IPS-NIHi7 (cell line): ENCODE measurements around the gene FAM89B.
A peak's percentile ranks its signal among the peaks of the same experiment; 100 is the strongest.
"Not testable (repeated sequence)": the region's sequence is repeated elsewhere in the genome, so short reads cannot be mapped to it uniquely, and the experiment has no call there.

Experiments used
- DNase-seq: peaks from one replicate; pipeline ENCODE4 v3.0.0; 2012; ENCODE audit warnings: mixed read lengths; ENCODE audit errors: extremely low spot score

Gene FAM89B

DNA sequence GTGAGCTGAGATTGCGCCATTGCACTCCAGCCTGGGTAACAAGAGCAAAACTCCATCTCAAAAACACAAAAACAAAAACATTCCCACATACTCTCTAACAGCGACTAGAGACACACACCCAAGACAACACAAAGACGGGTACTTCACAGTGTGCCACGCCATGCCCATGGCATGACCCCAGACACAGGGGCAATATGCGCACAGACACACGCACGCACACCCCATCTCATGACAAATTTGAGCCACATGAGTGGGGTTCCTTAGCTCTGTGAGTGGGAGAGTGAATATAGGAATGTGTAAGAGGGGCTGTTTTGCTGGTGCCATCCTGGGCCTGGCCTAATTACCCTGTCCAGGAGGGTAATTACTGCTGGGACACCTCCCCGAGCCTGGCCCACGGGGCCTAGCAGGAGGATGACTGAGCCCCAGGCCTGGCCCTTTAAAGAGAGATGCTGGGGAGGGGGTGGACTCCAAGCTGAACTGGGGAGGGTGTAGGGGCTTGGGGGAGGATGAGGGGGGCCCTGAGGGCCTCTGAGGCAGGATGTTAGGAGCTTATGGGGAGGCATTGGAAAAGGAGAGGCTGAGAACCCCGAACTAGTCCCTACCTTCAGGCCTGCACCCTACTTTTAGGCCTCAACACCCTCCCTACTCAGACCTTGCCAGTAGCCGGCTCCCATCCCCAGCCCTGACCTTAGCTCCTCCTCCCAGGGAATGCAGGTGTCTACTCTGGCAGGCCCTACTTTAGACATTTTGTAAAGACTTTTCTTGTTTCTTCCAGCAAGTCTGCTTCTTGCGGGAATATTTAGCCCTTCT, 15.7 kb upstream of the FAM89B start:
- no peak for DNase-seq

DNA sequence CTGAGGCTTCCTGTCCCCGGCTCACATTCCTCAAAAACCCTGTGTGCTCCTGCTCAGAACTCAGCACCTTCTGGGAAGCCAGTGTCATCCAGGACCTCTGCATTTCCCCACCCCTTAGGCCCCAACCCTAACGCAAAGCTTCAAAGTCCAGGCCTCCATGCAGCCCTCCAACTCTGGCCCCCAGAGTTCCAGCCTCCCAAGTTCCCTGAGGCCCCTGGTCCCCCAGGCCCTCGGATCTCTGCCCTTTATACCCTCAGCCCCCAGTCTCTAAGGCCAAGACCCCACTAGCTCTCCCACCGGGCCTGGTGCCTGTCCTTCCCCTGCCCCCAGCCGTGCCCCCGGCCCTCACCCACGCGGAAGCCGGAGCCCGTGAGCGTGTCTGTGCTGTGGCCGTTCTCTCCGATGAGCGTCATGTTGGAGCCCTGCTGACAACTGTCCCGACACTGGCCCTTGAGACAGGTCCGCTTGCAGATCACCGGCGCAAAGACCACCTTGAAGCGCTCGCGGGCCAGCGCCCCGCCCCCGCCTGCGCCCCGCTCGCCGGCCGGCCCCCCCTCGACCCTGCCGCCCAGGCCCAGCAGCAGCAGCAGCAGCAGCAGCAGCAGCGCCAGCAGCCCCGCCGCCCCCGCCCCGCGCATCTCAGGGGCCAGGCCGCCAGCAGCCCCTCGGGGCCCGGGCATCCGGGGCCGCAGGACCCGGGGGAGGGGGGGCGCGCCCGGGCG, 14.9 kb upstream of the FAM89B start:
- no peak for DNase-seq

DNA sequence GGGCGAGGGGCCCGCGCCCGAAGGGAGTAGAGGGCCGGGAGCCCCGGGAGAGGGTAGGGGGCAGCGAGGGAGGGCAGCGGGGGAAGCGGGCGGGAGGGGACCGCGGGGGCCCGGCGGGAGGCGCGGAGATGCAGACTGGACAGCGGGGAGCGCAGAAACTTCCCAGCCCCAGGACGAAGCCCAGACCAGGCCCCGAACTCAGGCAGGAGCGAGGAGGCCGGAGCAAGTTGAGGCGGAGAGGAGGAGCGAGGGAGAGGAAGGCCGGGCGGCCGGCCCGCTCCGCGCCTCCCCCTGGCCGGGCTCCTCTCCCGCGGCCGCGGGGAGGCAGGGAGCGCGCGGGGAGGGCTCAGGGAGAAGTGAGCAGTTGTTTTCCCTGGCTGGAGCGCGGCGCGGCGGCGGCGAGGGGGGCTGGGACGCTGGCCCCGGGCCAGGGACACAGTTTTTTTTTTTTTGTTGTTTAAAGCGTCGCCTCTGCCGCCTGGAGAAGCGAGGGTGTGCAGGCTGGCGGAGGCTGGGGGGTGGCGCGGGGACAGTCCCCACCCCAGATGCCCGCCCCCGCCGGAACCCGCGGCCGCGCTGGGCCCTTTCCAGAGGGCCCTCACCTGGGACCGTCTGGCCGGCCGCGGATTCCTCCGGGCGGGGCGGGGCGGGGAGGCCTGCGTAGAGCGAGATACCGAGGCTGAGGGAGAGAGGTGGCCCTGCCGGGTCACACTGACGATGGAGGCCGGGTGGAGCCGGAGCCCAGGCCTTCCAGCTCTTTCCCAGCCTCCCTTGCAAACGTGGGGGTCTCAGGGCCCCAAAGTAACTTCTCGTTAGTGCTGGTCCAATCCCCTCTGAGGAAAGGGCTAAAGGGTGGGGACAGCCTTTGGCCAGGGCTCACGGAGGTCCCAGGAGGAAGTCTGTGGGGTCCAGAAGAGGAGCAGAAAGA, 14.1 kb upstream of the FAM89B start, which contains the start of gene LTBP3:
Gene LTBP3, minus strand, starts transcription at position 358 of the 928 bp plus-strand sequence. CDS start 400 bp downstream, outside the sequence.
- DNase-seq = peak; percentile 68

DNA sequence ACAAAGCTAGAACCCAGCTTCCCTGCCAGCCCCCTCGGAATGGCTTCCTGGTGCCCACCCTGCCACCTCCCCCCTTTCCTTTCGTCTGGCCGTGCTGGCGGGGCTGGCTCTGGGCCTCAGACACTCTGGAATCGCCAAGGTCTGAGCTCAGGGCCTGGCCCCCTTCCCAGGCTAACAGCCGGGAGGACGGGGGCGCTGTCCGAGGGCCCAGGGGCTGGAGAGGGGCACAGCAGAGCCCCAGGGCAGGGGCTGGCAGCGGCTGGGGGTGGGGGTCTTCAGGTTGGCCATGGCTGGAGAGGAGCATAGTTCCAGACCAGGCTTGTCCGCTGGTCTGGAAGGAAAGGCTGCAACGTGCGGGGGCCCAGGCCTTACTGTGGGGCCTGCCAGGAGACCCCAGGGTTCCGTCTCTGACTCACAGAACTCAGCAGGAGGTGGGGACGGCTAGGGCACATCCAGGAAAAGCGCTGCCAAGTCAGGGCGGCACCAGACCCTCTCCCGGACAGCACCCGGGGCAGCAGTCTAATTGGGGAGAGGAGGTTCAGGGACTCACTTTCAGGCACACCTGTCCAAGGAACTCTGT, 13.3 kb upstream of the FAM89B start:
- DNase-seq = no peak

DNA sequence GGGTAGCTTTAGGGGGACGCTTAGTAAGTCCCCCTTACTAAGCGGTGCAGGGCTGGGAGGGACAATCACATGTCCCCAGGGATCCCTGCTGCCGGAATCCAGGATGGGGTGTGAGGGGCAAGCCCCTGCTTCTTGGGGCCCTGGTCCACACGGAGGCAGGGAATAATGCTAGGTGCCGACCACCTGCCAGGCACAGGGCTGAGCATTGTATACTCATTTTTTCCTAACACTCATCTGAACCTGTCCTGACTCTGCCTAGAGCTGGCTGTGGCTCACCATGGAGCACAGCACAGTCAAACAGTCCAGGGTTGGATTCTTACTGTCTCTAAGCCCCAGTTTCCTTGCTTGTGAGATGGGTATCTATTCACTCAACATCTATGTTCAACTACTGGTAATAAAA, 12.8 kb upstream of the FAM89B start:
- DNase-seq = no peak

DNA sequence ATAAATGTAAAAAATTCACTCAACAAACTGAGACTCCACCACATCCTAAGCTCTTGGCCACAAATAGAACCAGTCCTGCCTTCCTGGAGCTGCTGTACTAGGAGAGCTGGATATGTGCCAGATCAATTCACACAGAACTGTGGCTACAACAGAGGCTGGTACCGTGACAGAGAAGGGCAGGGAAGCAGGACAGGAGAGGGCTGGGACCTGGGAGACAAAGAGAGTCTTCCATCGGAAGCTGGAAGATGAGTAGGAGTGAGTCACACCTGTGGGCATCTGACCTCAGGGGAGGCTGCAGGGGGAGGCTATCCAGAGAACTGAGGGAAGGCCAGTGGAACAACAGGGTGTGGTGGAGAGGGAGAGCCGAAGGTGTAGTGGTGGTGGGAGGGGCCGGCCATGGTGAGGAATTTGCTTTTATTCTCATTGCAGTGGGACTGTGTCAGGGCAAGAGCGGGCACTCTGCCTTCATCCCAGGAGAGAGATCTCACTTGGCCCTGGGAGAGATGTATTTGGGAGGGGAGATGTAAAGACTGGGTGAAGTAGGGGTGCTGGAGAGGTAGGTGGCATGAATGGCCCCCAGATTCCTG, 12.3 kb upstream of the FAM89B start:
- no peak for DNase-seq

DNA sequence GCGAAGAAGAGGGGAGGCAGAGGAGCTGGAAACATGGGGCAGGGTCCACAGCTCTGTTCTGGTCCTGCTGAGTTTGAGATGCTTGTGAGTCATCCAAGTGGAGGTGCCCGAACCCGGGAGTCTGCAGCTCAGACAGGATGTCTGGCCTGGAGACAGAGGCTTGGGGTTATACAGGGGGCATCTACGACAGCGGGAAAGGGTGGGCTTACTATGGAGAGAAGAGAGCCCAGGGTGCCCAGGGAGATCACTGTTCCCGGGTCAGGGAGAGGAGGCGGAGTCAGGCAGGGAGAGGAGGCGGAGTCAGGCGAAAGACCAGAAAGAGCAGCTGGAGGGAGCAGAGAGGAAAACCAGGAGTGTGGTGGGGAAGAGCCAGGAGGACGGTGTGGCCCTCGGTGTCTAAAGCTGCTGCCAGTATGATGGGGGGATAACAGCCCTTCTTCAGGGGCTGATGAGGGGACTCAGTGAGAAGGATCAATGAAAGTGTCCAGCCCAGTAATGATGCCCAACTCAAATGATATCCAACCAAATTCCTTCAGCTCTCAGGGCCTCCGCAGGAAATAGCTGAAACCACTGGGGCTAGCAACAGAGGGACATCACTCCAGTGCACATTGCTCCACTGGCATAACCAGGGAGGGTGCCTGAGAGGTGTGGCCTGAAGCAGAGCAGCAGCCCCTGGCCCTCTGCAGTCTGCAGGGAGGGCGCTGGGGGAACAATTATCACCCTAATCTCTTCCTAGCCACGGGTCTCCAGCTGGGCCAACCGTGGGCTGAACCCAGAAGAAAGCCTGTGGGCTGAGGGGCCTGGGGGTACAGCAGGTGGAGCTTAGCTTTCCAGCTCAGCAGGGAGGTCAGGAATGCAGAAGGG, 11.6 kb upstream of the FAM89B start:
- DNase-seq = peak; percentile 71

DNA sequence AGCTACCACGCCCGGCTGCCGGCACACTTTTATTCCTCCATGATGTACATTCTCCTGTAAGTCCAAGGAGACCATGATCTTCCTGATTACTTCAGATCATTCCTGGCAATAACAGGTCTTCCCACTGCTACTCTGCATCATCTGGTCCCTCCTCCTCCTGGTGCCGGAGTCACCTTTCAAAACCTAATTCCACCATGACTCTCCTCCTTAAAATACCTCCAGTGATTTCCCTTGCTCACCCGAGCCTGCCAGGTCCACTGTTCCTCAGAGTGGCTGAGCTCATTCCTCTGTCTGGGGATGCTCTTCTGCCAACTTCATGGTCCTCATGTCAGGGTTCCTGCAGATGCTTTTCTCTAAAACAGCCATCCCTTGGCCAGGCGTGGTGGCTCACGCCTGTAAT, 10.3 kb upstream of the FAM89B start:
- no peak for DNase-seq

DNA sequence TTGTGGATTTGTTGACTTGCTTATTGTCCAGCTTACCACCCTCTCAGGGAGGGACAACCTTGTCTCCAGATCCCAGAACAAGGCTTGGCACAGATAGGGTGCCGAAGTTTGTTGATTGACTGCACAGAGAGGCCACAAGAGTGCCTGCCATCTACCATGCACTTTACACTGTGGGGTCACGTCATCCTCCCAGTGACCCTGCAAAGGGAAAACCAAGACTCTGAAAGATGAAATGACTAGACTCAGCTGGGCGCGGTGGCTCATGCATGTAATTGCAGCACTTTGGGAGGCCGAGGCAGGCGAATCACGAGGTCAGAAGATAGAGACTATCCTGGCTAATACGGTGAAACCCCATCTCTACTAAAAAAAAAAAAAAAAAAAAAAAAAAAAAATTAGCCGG, 9.6 kb upstream of the FAM89B start:
- no peak for DNase-seq

DNA sequence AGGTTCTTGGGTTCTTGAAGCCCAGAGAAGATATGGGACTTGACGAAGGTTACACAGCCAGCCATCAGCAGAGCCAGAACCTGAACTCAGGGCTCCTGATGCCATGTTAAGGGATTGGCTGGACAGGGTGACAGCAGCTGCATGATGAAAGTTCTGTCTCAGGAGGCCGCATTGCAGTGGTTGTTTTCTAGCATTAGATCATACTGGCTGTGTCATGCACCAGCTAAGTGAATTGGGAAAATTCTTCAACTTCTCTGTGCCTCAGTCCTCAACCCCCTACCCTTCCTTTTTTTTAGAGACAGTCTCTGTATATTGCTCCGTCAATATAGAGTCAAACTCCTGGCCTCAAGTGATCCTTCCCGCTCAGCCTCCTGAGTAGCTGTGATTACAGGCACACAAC, 8.7 kb upstream of the FAM89B start:
- DNase-seq = no peak

DNA sequence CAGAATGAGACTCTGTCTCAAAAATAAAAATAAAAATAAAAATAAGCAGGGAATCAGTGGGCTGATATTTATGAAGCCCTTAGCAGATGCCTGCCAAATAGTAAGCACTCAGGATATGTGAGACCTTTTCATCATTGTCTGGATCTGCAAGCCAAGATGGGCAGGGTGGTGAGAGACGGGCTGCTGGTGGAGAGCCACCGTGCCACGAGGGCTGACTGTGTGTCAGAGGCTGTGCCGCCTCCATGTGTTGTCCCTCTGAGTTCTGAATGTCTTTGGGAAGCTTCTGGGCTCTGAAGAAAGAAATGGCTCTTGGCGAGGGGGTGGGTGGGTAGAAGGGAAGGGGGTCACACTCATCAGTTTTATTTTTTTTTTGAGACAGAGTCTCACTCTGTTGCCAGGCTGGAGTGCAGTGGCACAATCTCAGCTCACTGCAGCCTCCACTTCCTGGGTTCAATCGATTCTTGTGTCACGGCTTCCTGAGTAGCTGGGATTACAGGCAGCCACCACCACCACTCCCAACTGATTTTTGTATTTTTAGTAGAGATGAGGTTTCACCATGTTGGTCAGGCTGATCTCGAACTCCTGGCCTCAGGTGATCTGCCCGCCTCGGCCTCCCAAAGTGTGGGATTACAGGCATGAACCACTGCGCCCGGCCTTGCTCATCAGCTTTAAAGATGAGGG, 7.3 kb upstream of the FAM89B start:
- DNase-seq = not testable (repeated sequence)

DNA sequence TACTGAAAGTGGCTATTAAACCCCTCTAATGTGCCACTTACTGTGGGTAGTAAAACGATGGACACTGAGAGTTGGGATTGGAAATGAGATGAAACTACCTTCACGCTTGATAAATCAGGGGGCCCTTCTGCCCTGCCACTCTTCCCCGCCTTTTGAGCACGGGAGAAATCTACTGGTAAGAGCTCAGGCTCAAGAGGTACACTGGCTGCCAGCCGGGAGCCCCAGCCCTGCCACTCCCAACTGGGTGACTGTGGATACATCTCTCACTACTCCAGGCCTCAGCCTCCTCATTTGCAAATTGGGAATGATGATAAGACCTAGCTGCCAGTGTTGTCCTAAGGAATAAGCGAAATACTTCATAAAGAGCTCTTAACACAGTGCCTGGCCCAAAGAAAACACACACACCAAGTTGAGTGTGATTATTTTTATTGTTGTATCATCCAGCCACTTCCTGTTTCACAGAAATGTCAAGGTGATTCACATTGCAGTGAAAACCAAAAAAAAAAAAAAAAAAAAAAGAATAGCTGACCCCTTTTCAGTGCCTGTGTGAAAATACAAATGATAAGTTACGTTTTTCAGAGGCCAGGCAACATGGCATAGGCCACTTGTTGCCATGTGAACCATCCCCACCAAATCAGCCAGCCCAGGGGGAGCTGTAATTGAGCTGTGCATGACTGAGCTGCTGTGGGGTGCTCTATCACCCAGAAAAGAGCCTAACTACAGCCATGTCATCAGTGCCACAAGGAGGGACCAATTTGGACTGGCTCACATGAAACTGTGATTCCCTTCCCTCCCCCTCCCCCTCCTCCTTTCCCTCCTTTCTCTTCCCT, 6.5 kb upstream of the FAM89B start:
- no peak for DNase-seq

DNA sequence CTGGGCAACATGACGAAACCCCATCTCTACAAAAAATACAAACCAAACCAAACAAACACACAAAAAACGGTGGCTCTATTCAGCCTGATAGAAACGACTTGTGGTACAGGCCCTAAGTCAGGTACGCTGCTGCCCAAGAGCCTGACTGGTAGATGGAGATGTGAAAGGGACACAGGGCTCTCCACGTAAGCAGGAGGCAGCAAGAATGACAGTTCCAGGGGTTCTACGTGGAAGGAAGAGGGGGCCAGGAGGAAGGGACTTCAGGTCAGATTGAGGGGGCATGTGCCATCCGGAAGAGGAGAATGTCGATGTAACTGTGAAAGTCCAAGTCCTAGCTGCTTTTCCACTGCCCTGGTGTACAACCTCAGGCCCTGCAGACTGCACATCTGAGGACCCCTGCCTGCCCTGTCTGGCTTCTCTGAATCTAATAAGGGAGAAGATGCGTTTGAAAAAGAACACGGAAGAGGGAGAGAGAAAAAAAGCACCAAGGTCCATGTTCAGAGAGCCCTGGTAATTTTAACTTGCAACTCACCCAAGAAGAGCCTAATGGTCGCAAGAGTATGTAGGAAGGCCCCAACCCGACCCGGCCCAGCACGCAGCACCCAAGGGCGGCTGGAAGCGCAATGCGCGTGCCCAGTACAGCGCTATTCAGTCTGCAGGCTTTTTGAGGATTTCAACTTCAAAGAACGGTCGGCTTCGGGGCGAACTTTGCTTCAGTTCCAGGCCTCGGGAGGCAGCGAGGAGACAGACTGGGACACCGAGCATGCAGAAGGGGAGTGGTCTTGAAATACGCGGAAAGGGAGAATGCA, 3.0 kb upstream of the FAM89B start:
- no peak for DNase-seq

DNA sequence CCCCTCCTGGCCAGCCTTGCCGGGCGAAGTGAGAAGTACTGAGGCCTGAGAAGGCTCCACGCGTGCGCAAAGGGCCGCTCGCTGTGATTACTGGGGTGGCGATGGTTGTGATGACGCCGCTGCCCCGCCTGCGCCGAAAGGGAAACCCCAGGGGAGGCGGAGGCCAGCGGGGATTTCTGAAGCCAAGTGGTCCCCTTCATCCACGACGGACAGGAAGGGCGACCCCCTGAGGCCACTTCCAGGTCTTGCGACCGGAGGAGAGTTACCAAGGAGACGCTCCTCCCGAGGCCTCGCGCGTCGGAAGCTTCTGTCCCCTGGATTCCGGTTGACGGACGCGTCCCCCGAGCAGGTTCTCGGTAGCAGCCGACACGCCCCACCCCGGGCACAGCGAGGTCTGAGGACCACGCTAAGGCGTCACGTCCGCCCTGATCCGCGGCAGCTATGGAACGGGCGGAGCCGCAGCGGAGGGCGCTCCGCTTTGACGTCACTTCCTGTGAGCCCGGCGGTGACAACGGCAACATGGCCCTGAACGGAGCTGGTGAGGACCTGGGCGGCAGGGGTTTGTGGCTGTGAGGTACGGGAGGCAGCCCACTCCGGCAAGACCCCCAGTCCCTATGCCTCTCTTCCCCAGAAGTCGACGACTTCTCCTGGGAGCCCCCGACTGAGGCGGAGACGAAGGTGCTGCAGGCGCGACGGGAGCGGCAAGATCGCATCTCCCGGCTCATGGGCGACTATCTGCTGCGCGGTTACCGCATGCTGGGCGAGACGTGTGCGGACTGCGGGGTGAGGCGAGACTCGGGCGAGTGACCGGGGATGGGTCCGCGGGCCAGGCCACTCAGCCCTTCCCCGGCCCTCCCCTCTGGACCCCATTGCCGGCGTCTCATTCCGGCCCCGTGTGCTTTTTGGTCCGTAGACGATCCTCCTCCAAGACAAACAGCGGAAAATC, 2.1 kb upstream of the FAM89B start, which contains the start of gene ZNRD2:
Gene ZNRD2, plus strand, starts transcription at position 505 of the 946 bp plus-strand sequence. Its CDS starts 15 bp downstream, at position 520.
- peak; percentile 95 for DNase-seq

DNA sequence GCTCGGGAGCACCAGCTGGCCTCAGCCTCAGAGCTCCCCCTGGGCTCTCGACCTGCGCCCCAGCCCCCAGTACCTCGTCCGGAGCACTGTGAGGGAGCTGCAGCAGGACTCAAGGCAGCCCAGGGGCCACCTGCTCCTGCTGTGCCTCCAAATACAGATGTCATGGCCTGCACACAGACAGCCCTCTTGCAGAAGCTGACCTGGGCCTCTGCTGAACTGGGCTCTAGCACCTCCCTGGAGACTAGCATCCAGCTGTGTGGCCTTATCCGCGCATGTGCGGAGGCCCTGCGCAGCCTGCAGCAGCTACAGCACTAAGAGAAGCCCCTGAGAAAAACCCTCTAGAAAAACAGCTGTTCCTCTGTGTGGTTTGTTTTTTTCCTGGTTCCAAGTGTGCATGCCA, 918 bp upstream of the FAM89B start:
- DNase-seq = no peak

DNA sequence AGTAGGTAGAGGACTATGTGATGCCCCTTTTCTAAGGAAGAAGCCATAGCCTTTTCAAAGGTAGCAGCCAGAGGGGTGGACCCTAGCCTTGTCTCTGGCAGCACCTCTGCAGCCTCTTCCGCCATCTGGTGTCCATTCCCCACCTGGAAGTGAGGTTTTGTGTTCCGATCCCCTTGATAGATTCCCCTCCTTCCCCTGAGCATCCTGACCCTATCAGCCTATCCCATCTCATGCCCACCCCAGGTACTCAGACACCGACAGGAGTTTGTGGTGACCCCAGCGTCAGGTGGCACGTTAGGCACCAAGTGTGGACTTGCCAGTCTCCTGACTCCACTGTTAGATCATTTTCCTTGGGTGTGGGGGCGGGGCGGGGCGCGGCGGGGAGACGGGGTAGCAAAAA, 398 bp upstream of the FAM89B start:
- DNase-seq = no peak
